ENCODE data around the gene PLSCR3.

The PLSCR3 gene

GRCh38 chr17:7405350-7406234, 11.3 kb upstream of the PLSCR3 start:
- DNase-seq: no peak

GRCh38 chr17:7404737-7405349, 10.5 kb upstream of the PLSCR3 start:
- DNase-seq: peak; percentile 81

GRCh38 chr17:7403977-7404736, 9.8 kb upstream of the PLSCR3 start, which contains the start of gene TMEM256:
TSS of gene TMEM256 (minus strand) at chr17:7404097. CDS start at chr17:7404084, 13 bp downstream.
- DNase-seq: peak; percentile 100

GRCh38 chr17:7403727-7403976, 9.3 kb upstream of the PLSCR3 start:
- no peak for DNase-seq

GRCh38 chr17:7403043-7403726, 8.9 kb upstream of the PLSCR3 start:
- DNase-seq: no peak

GRCh38 chr17:7398612-7399011, 4.3 kb upstream of the PLSCR3 start:
- no peak for DNase-seq

GRCh38 chr17:7396147-7396546, 1.8 kb upstream of the PLSCR3 start:
- DNase-seq: peak; percentile 53

- peak; percentile 68 for DNase-seq
These were observed 493 bp downstream of the PLSCR3 start for GRCh38 chr17:7393613-7394451.

- peak; percentile 78 for DNase-seq
These were observed 1.4 kb downstream of the PLSCR3 start for GRCh38 chr17:7392696-7393612.

GRCh38 chr17:7391307-7391706, 3.0 kb downstream of the PLSCR3 start:
- no peak for DNase-seq

GRCh38 chr17:7389924-7390910, 4.1 kb downstream of the PLSCR3 start:
- no peak for DNase-seq

- DNase-seq: no peak
These were observed 5.5 kb downstream of the PLSCR3 start for GRCh38 chr17:7388856-7389255.

GRCh38 chr17:7384489-7385081, 9.7 kb downstream of the PLSCR3 start:
- DNase-seq: no peak

- peak; percentile 86 for DNase-seq
These were observed 10.4 kb downstream of the PLSCR3 start for GRCh38 chr17:7383742-7384488.

GRCh38 chr17:7383371-7383741, 11.0 kb downstream of the PLSCR3 start:
- DNase-seq: no peak

- DNase-seq: no peak
These were observed 11.4 kb downstream of the PLSCR3 start for GRCh38 chr17:7382901-7383300.

GRCh38 chr17:7380855-7381683, 13.3 kb downstream of the PLSCR3 start, which contains the start of gene TNK1:
TSS of gene TNK1 (plus strand) at chr17:7381089. CDS start at chr17:7382927, 1,838 bp downstream.
- peak; percentile 80 for DNase-seq

GRCh38 chr17:7380321-7380720, 14.0 kb downstream of the PLSCR3 start:
- peak; percentile 83 for DNase-seq
